Measurements from ENCODE around the gene ARHGAP6. TPM values are rescaled to one million over a fixed set of nuclear protein-coding genes. Genes with fewer than 3 reads are reported as not detected.

Gene ARHGAP6
- total and polyA plus RNA-seq, 2 of the 13 experiments (the other 11 are each of a cell fraction or from before 2014, with no cell fraction given) = 0.11 TPM; not detected in 1

- POLR2A ChIA-PET = no interaction called here
- no peak for FAIRE-seq
Observed at GRCh38 chrX:11108253-11108941, 557.3 kb downstream of the ARHGAP6 start.

GRCh38 chrX:11105080-11105479, 560.6 kb downstream of the ARHGAP6 start:
- intact Hi-C loops (cut with micrococcal nuclease; ENCODE audit: unreplicated experiment) = loop anchor here (10.0 kb wide), 1 partner anchor 310 kb away; no protein-coding TSS in a partner anchor
- no peak overlapping the region for H3K4me2 ChIP-seq (ENCODE audit: low read depth, low read length)
- CTCF ChIA-PET (ENCODE audit: low intra/inter-chr PET ratio, low total read pairs) = no interaction called here
- peaks cover 24% of the 10 kb centered on the region for H3K4me1 ChIP-seq (ENCODE audit: insufficient read depth, low read length)
- BruUV-seq (replicated peaks) = no TSS peak
- H3K4me3 ChIP-seq (replicated peaks in 1 of 3; ENCODE audit: insufficient read depth in 1 of 3, low read depth in 2 of 3, low read length in 3 of 3) = no peak overlapping the region
- H3K36me3 ChIP-seq (replicated peaks in 1 of 2; ENCODE audit: control insufficient read depth in 1 of 2, insufficient read depth in 2 of 2, low read length in 2 of 2) = no peaks in the 10 kb centered on the region
- FAIRE-seq = no peak
- DNase-seq (ENCODE audit: low spot score) = no peak
- no peak overlapping the region for H2AFZ ChIP-seq (ENCODE audit: low read length)
- no peaks in the 10 kb centered on the region for H3K79me2 ChIP-seq (ENCODE audit: insufficient read depth, low read length)
- no peak overlapping the region for H3K9ac ChIP-seq (ENCODE audit: insufficient read depth, low read depth, low read length)
- no peaks in the 10 kb centered on the region for H4K20me1 ChIP-seq (ENCODE audit: insufficient read depth, low read length)
- H3K9me3 ChIP-seq (ENCODE audit: low read length) = no peaks in the 10 kb centered on the region
- no peak overlapping the region for H3K27ac ChIP-seq (ENCODE audit: extremely low read length, insufficient read depth, low read length)
- H3K27me3 ChIP-seq (ENCODE audit: control insufficient read depth in 1 of 2, insufficient read depth in 2 of 2, low read length in 2 of 2) = no peaks in the 10 kb centered on the region
- 95% methylated on average over 4 of the region's 4 CpGs for WGBS (ENCODE audit: low lambda C conversion rate)
- no peak for ATAC-seq
- in situ Hi-C loops (cut with HindIII; ENCODE audit: extremely low pct_ligation_motif_present, low pct_unique_long_range_greater_than_20kb) = loop anchor here (10.0 kb wide), 2 partner anchors 660 to 910 kb away; no protein-coding TSS in a partner anchor
- POLR2A ChIA-PET = no interaction called here
- TF ChIP-seq ZNF720 (CRISPR knock-in tag; IDR thresholded peaks at IDR 0.05) (no peak), NBN (conservative IDR thresholded peaks at IDR 0.05) (no peak), ISX (CRISPR knock-in tag; conservative IDR thresholded peaks at IDR 0.05) (no peak), ZBED4 (CRISPR knock-in tag; IDR thresholded peaks at IDR 0.05; ENCODE audit: borderline replicate concordance) (no peak), ZBTB44 (CRISPR knock-in tag; IDR thresholded peaks at IDR 0.05) (no peak), ZFX (CRISPR knock-in tag; IDR thresholded peaks at IDR 0.05; ENCODE audit: low read depth) (no peak), KMT2A (CRISPR knock-in tag; IDR thresholded peaks at IDR 0.05) (no peak)

More at GRCh38 chrX:11108253-11108941, 557.3 kb downstream of the ARHGAP6 start:
- TF ChIP-seq, protein P1, sequence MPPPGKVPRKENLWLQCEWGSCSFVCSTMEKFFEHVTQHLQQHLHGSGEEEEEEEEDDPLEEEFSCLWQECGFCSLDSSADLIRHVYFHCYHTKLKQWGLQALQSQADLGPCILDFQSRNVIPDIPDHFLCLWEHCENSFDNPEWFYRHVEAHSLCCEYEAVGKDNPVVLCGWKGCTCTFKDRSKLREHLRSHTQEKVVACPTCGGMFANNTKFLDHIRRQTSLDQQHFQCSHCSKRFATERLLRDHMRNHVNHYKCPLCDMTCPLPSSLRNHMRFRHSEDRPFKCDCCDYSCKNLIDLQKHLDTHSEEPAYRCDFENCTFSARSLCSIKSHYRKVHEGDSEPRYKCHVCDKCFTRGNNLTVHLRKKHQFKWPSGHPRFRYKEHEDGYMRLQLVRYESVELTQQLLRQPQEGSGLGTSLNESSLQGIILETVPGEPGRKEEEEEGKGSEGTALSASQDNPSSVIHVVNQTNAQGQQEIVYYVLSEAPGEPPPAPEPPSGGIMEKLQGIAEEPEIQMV (CRISPR knock-in tag; IDR thresholded peaks at IDR 0.05; ENCODE audit: low read depth) = no peak
- TF ChIP-seq GFI1 (CRISPR knock-in tag; IDR thresholded peaks at IDR 0.05; ENCODE audit: borderline replicate concordance) = no peak
- DNase-seq (ENCODE audit: low spot score) (no peak), ATAC-seq (no peak)
- 0 out of 5 replicates have a peak, but pooled peaks cover 0 to 1% of the 10 kb centered on the region in 2 experiments for H3K36me3 ChIP-seq (replicated peaks in 1 of 2; ENCODE audit: control insufficient read depth in 1 of 2, insufficient read depth in 2 of 2, low read length in 2 of 2)
- no peak overlapping the region for H3K27ac ChIP-seq (ENCODE audit: extremely low read length, insufficient read depth, low read length)
- H3K4me3 ChIP-seq (replicated peaks in 1 of 3; ENCODE audit: insufficient read depth in 1 of 3, low read depth in 2 of 3, low read length in 3 of 3) = no peak overlapping the region
- H3K79me2 ChIP-seq (ENCODE audit: insufficient read depth, low read length) = peaks cover 15% of the 10 kb centered on the region
- CTCF ChIA-PET (ENCODE audit: low intra/inter-chr PET ratio, low total read pairs) = no interaction called here
- in situ Hi-C loops (cut with HindIII; ENCODE audit: extremely low pct_ligation_motif_present, low pct_unique_long_range_greater_than_20kb) (loop anchor here (10.0 kb wide), 2 partner anchors 664 to 914 kb away; no protein-coding TSS in a partner anchor), intact Hi-C loops (cut with micrococcal nuclease; ENCODE audit: unreplicated experiment) (loop anchor here (10.0 kb wide), 1 partner anchor 314 kb away; no protein-coding TSS in a partner anchor)
- BruUV-seq (replicated peaks) = no TSS peak
- no peaks in the 10 kb centered on the region for H3K27me3 ChIP-seq (ENCODE audit: control insufficient read depth in 1 of 2, insufficient read depth in 2 of 2, low read length in 2 of 2)
- H4K20me1 ChIP-seq (ENCODE audit: insufficient read depth, low read length) = no peaks in the 10 kb centered on the region
- H3K4me1 ChIP-seq (ENCODE audit: insufficient read depth, low read length) = peaks cover 29% of the 10 kb centered on the region
- no peak overlapping the region for H2AFZ ChIP-seq (ENCODE audit: low read length)
- H3K9ac ChIP-seq (ENCODE audit: insufficient read depth, low read depth, low read length) = no peak overlapping the region
- H3K9me3 ChIP-seq (ENCODE audit: low read length) = no peaks in the 10 kb centered on the region
- 97% methylated on average over 4 of the region's 4 CpGs for WGBS (ENCODE audit: low lambda C conversion rate)
- H3K4me2 ChIP-seq (ENCODE audit: low read depth, low read length) = no peak overlapping the region

Data from HepG2 (cell line).